ENCODE data around the gene BARHL1. TPM values are rescaled to one million over a fixed set of nuclear protein-coding genes. Genes with fewer than 3 reads are reported as not detected.
"Not testable (repeated sequence)": the region's sequence is repeated elsewhere in the genome, so short reads cannot be mapped to it uniquely, and the experiment has no call there.

BARHL1 gene
- total RNA-seq, 2 donors from 2014 or later = not detected

DNA sequence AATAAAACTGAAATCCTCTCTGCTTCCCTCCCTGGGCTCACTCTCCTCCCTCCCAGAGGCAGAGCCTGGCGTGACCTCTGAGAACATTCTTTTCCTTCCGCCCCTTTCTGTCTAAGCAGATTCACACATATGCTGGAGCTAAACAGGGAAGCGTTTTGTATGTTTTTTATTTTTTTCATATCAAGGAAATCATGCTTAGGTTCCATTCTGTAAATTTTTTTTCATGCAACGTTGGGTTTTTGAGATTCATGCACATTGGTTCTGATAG is 20.2 kb upstream of the BARHL1 start:
- H3K36me3 ChIP-seq = no peaks in the 10 kb centered on the region
- no peak overlapping the region for H3K4me3 ChIP-seq
- ATAC-seq (ENCODE audit: insufficient number of reproducible peaks, low FRiP score, low read depth) = no peak
- no peaks in the 10 kb centered on the region for H3K4me1 ChIP-seq (ENCODE audit: control insufficient read depth in 1 of 2, low read depth in 2 of 2)
- H3K27ac ChIP-seq = no peak overlapping the region
- no peaks in the 10 kb centered on the region for H3K27me3 ChIP-seq (replicated peaks; ENCODE audit: insufficient read depth)
- no peaks in the 10 kb centered on the region for H3K9me3 ChIP-seq
- DNase-seq (ENCODE audit: low spot score) = no peak
- TF ChIP-seq, protein P1, sequence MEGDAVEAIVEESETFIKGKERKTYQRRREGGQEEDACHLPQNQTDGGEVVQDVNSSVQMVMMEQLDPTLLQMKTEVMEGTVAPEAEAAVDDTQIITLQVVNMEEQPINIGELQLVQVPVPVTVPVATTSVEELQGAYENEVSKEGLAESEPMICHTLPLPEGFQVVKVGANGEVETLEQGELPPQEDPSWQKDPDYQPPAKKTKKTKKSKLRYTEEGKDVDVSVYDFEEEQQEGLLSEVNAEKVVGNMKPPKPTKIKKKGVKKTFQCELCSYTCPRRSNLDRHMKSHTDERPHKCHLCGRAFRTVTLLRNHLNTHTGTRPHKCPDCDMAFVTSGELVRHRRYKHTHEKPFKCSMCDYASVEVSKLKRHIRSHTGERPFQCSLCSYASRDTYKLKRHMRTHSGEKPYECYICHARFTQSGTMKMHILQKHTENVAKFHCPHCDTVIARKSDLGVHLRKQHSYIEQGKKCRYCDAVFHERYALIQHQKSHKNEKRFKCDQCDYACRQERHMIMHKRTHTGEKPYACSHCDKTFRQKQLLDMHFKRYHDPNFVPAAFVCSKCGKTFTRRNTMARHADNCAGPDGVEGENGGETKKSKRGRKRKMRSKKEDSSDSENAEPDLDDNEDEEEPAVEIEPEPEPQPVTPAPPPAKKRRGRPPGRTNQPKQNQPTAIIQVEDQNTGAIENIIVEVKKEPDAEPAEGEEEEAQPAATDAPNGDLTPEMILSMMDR (IDR thresholded peaks at IDR 0.05) = no peak

- Histone ChIP-seq H3K4me3 (no peak overlapping the region), H3K36me3 (no peaks in the 10 kb centered on the region), H3K9me3 (no peaks in the 10 kb centered on the region), H3K4me1 (ENCODE audit: control insufficient read depth in 1 of 2, low read depth in 2 of 2) (no peaks in the 10 kb centered on the region), H3K27ac (no peak overlapping the region), H3K27me3 (replicated peaks; ENCODE audit: insufficient read depth) (no peaks in the 10 kb centered on the region)
- TF ChIP-seq, protein P1 (IDR thresholded peaks at IDR 0.05) = no peak
- ATAC-seq (ENCODE audit: insufficient number of reproducible peaks, low FRiP score, low read depth) (no peak), DNase-seq (ENCODE audit: low spot score) (no peak)
These were observed 17.9 kb upstream of the BARHL1 start for GRCh38 chr9:132564526-132564925.

DNA sequence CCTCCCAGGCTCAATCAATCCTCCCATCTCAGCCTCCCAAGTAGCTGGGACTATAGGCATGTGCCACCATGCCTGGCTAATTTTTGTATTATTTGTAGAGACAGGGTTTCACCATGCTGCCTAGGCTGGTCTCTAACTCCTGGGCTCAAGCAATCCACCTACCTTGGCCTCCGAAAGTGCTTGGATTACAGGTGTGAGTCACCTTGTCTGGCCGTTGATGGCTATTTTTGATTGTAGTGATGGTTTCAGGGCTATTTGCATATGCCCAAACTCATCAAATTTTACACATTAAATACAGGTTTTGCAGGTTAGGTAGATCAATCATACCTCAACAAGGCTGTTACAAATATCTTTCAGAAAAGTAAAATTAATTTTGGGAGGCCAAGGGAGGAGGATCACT is 13.6 kb upstream of the BARHL1 start:
- not testable (repeated sequence) for H3K4me3 ChIP-seq; DNase-seq (ENCODE audit: low spot score); H3K27ac ChIP-seq; H3K27me3 ChIP-seq (replicated peaks; ENCODE audit: insufficient read depth); H3K36me3 ChIP-seq; H3K9me3 ChIP-seq; H3K4me1 ChIP-seq (ENCODE audit: control insufficient read depth in 1 of 2, low read depth in 2 of 2); ATAC-seq (ENCODE audit: insufficient number of reproducible peaks, low FRiP score, low read depth)

DNA sequence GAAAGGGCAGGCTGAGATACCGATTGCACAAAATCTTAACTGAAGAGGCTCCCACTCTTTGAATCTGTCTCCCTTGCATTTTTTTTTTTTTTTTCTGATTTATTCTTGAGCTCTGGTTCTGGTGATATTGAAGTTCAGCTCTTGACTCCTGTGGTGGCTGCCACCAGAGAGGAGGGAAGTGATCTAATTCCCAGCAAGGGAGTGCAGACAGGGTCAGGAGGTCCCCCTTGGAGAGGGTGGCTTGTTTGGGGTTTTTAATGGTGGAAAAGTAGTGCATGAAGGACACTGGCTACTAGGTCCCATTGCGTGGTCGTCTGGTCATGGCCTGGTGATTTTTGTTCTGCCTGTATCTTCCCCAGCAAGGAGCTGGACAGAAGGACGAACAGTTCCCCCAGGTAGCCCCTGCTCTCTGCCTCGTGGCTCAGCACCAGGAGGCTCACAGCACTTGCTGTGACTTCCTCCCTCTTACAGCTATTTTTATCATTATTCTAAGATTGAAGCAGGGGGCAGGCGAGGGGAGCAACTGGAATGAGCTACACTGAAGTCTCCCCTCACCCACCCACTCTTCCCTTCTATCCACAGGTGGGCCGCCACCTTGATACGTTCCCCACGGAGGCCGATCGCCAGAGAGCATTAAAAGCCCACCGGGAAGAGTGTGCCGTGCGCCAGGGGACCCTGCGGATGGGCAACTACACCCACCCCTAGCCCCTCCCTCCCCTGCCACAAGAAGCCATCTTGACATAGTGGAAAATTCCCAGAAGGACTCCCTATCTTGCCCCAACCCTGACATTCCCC is 10.4 kb upstream of the BARHL1 start:
- Histone ChIP-seq H3K27ac (no peak overlapping the region), H3K9me3 (no peaks in the 10 kb centered on the region), H3K36me3 (no peaks in the 10 kb centered on the region), H3K4me1 (ENCODE audit: control insufficient read depth in 1 of 2, low read depth in 2 of 2) (no peaks in the 10 kb centered on the region), H3K27me3 (replicated peaks; ENCODE audit: insufficient read depth) (no peaks in the 10 kb centered on the region), H3K4me3 (no peak overlapping the region)
- TF ChIP-seq, protein P1 (IDR thresholded peaks at IDR 0.05) = no peak
- DNase-seq (ENCODE audit: low spot score) = no peak
- ATAC-seq (ENCODE audit: insufficient number of reproducible peaks, low FRiP score, low read depth) = no peak

- H3K27me3 ChIP-seq (replicated peaks; ENCODE audit: insufficient read depth) = no peaks in the 10 kb centered on the region
- no peak for DNase-seq (ENCODE audit: low spot score)
- no peaks in the 10 kb centered on the region for H3K4me1 ChIP-seq (ENCODE audit: control insufficient read depth in 1 of 2, low read depth in 2 of 2)
- H3K4me3 ChIP-seq = no peak overlapping the region
- no peak for ATAC-seq (ENCODE audit: insufficient number of reproducible peaks, low FRiP score, low read depth)
- no peaks in the 10 kb centered on the region for H3K9me3 ChIP-seq
- H3K27ac ChIP-seq = no peak overlapping the region
- no peaks in the 10 kb centered on the region for H3K36me3 ChIP-seq
- TF ChIP-seq, protein P1 (IDR thresholded peaks at IDR 0.05) = no peak
These were observed 9.5 kb upstream of the BARHL1 start for GRCh38 chr9:132572921-132573320.

All from thoracic aorta (tissue), 2 donors.